Measurements from ENCODE around the gene ZNF236. TPM values are rescaled to one million over a fixed set of nuclear protein-coding genes. Genes with fewer than 3 reads are reported as not detected.
"Not testable (repeated sequence)": the region's sequence is repeated elsewhere in the genome, so short reads cannot be mapped to it uniquely, and the experiment has no call there.

Gene ZNF236
- 10 to 100 TPM in 1 of 6 experiments, 1 to 10 TPM in 5; 6.3 to 10.4 (median 8.1) TPM for total RNA-seq (2021; fragmentation: NEBNext Ultra II Directional; extraction: Animal tissue kit (Norgen Biotek cat#: 25700))
- long read RNA-seq, partial matches to known transcripts: 3 of 4 reads
- long read RNA-seq, other reads (novel, unspliced or antisense): 0 of 4 reads

- peaks cover 3% of the 10 kb centered on the region; the same call in 1 of the 2 replicates for H3K27me3 Mint-ChIP-seq (ENCODE audit: insufficient read depth)
- peak within 1 kb of the TSS; percentile 89 for H3K27ac Mint-ChIP-seq
- DNase-seq: peak; percentile 55
- H3K4me3 Mint-ChIP-seq: peak within 1 kb of the TSS; percentile 91
- peaks cover 42% of the 10 kb centered on the region for H3K4me1 Mint-ChIP-seq (ENCODE audit: low read depth)
- TF ChIP-seq CTCF (IDR thresholded peaks at IDR 0.05): no peak
- H3K9me3 Mint-ChIP-seq: no peaks in the 10 kb centered on the region
- H3K36me3 Mint-ChIP-seq (ENCODE audit: low read depth): peaks cover 9% of the 10 kb centered on the region; the same call in 1 of the 2 replicates
Observed at GRCh38 chr18:76822506-76823160, at the start of gene ZNF236. Gene ZNF236 (plus strand): TSS chr18:76822557. CDS start chr18:76822608, 51 bp downstream.

GRCh38 chr18:76772665-76773064 is 49.7 kb upstream of the ZNF236 start:
- peaks cover 14% of the 10 kb centered on the region for H3K36me3 Mint-ChIP-seq (ENCODE audit: low read depth)
- DNase-seq: no peak
- TF ChIP-seq CTCF (IDR thresholded peaks at IDR 0.05): no peak
- H3K4me1 Mint-ChIP-seq (ENCODE audit: low read depth): no peaks in the 10 kb centered on the region
- H3K27me3 Mint-ChIP-seq (ENCODE audit: insufficient read depth): peaks cover 31% of the 10 kb centered on the region
- H3K4me3 Mint-ChIP-seq: no peak overlapping the region
- peaks cover 14% of the 10 kb centered on the region for H3K9me3 Mint-ChIP-seq
- H3K27ac Mint-ChIP-seq: no peak overlapping the region

GRCh38 chr18:76777036-76777435 is 45.3 kb upstream of the ZNF236 start:
- peaks cover 38% of the 10 kb centered on the region for H3K27me3 Mint-ChIP-seq (ENCODE audit: insufficient read depth)
- H3K9me3 Mint-ChIP-seq; H3K4me1 Mint-ChIP-seq (ENCODE audit: low read depth); DNase-seq; H3K27ac Mint-ChIP-seq; H3K4me3 Mint-ChIP-seq; H3K36me3 Mint-ChIP-seq (ENCODE audit: low read depth): not testable (repeated sequence)

GRCh38 chr18:76783786-76784484 is 38.4 kb upstream of the ZNF236 start:
- DNase-seq: no peak
- no peak for TF ChIP-seq CTCF (IDR thresholded peaks at IDR 0.05)
- H3K27ac Mint-ChIP-seq: no peak overlapping the region
- H3K4me3 Mint-ChIP-seq: no peak overlapping the region
- peaks cover 4% of the 10 kb centered on the region for H3K9me3 Mint-ChIP-seq
- H3K36me3 Mint-ChIP-seq (ENCODE audit: low read depth): no peaks in the 10 kb centered on the region
- peaks cover 31% of the 10 kb centered on the region for H3K27me3 Mint-ChIP-seq (ENCODE audit: insufficient read depth)
- peaks cover 8% of the 10 kb centered on the region for H3K4me1 Mint-ChIP-seq (ENCODE audit: low read depth)

GRCh38 chr18:76785872-76786271 is 36.5 kb upstream of the ZNF236 start:
- no peak overlapping the region for H3K27ac Mint-ChIP-seq

More at GRCh38 chr18:76785872-76786271, 36.5 kb upstream of the ZNF236 start:
- Mint-ChIP-seq H3K27me3 (ENCODE audit: insufficient read depth) (peaks cover 28% of the 10 kb centered on the region), H3K36me3 (ENCODE audit: low read depth) (no peaks in the 10 kb centered on the region), H3K4me3 (no peak overlapping the region), H3K9me3 (peaks cover 6% of the 10 kb centered on the region), H3K4me1 (ENCODE audit: low read depth) (peaks cover 10% of the 10 kb centered on the region)
- no peak for TF ChIP-seq CTCF (IDR thresholded peaks at IDR 0.05)
- DNase-seq: no peak
